Umbilical cord (tissue), 2 donors: ENCODE measurements around the gene DENND1A. TPM values are rescaled to one million over a fixed set of nuclear protein-coding genes. Genes with fewer than 3 reads are reported as not detected.

Source experiments
- DNase-seq: peaks from one replicate; pipeline ENCODE4 v3.0.0-alpha.2; 2015; ENCODE audit warnings: low spot score
- total RNA-seq: library from RNA; depleted of rRNA; stranded (reverse); fragments of >200 nt; gene quantifications from one replicate; pipeline ENCODE4 v1.2.3, GENCODE V29; 2014; ENCODE audit warnings: low replicate concordance; ENCODE audit not compliant: insufficient read depth

The DENND1A gene
- total RNA-seq, 1 donor from 2014 or later, result 35.4 TPM

GRCh38 chr9:123541411-123541810 lies 388.5 kb downstream of the DENND1A start:
- peak; percentile 62 for DNase-seq

- DNase-seq, result no peak
Measured at GRCh38 chr9:123540457-123540856, 389.5 kb downstream of the DENND1A start.

- DNase-seq, result no peak
Measured at GRCh38 chr9:123537809-123538208, 392.1 kb downstream of the DENND1A start.

- no peak for DNase-seq
Measured at GRCh38 chr9:123536455-123536868, 393.5 kb downstream of the DENND1A start.

GRCh38 chr9:123534336-123534735 lies 395.6 kb downstream of the DENND1A start:
- no peak for DNase-seq

GRCh38 chr9:123530244-123530643 lies 399.7 kb downstream of the DENND1A start:
- DNase-seq, result no peak

- no peak for DNase-seq
Measured at GRCh38 chr9:123528501-123528900, 401.4 kb downstream of the DENND1A start.

GRCh38 chr9:123527981-123528380 lies 401.9 kb downstream of the DENND1A start:
- no peak for DNase-seq

- DNase-seq, result no peak
Measured at GRCh38 chr9:123525957-123526356, 404.0 kb downstream of the DENND1A start.

GRCh38 chr9:123525424-123525823 lies 404.5 kb downstream of the DENND1A start:
- no peak for DNase-seq

GRCh38 chr9:123524866-123525265 lies 405.1 kb downstream of the DENND1A start:
- no peak for DNase-seq

- DNase-seq, result no peak
Measured at GRCh38 chr9:123523845-123524244, 406.1 kb downstream of the DENND1A start.

GRCh38 chr9:123523001-123523400 lies 406.9 kb downstream of the DENND1A start:
- no peak for DNase-seq

GRCh38 chr9:123522251-123522650 lies 407.7 kb downstream of the DENND1A start:
- no peak for DNase-seq

- no peak for DNase-seq
Measured at GRCh38 chr9:123518338-123518737, 411.6 kb downstream of the DENND1A start.

GRCh38 chr9:123517512-123517911 lies 412.4 kb downstream of the DENND1A start:
- no peak for DNase-seq

- no peak for DNase-seq
Measured at GRCh38 chr9:123514766-123515165, 415.2 kb downstream of the DENND1A start.

GRCh38 chr9:123513554-123513953 lies 416.4 kb downstream of the DENND1A start:
- DNase-seq, result no peak

GRCh38 chr9:123511326-123512277 lies 418.3 kb downstream of the DENND1A start:
- no peak for DNase-seq

GRCh38 chr9:123509646-123510045 lies 420.3 kb downstream of the DENND1A start:
- DNase-seq, result no peak

- DNase-seq, result peak; percentile 62
Measured at GRCh38 chr9:123508048-123508447, 421.9 kb downstream of the DENND1A start.

- no peak for DNase-seq
Measured at GRCh38 chr9:123505496-123505895, 424.4 kb downstream of the DENND1A start.

GRCh38 chr9:123500336-123500735 lies 429.6 kb downstream of the DENND1A start:
- no peak for DNase-seq
